Endothelial cell of umbilical vein (primary cell): ENCODE results near the gene MYL2. TPM values are rescaled to one million over a fixed set of nuclear protein-coding genes. Genes with fewer than 3 reads are reported as not detected.

Experiments used
- BruUV-seq: library from RNA; stranded (reverse); fragments of 400-500 nt; replicated peaks from 2 replicates; lab custom pipeline; 2021; lab: Mats Ljungman, UMichigan
- CTCF ChIA-PET: fragments of 300-600, 350-600 bp; sonication (Branson Sonifier 250); formaldehyde crosslinking; loops from one replicate; lab custom pipeline; 2021; ENCODE audit warnings: antibody characterized with exemption, inconsistent platforms; lab: Charles Lee
- POLR2A ChIA-PET: fragments of 300-600, 350-600 bp; sonication (Branson Sonifier 250); formaldehyde crosslinking; loops from one replicate; lab custom pipeline; 2021; ENCODE audit warnings: antibody characterized with exemption, inconsistent platforms; lab: Charles Lee
- DNase-seq: peaks from one replicate; pipeline ENCODE4 v3.0.0-alpha.2; 2011; ENCODE audit warnings: low read depth, low spot score
- FAIRE-seq: peaks from 2 replicates; lab custom pipeline; 2011; peaks lifted over from hg19 to GRCh38; lab: Jason Lieb, UNC
- H2AFZ ChIP-seq: 2 replicates; pipeline ENCODE4 v1.6.0; 2012; ENCODE audit warnings: low read depth, low read length, control low read depth, inconsistent platforms
- H3K27ac ChIP-seq: 2 replicates; pipeline ENCODE4 v1.5.1; 2011; ENCODE audit warnings: low read depth, mild to moderate bottlenecking, control low read depth, low read length, moderate library complexity; ENCODE audit not compliant: insufficient read depth
- H3K27me3 ChIP-seq, 2 experiments: 2 replicates each; pipeline versions ENCODE4 v1.6.0 to v1.6.1; 2011; ENCODE audit warnings: low read length in 2 of 2, mixed read lengths in 1 of 2; ENCODE audit not compliant: control insufficient read depth in 2 of 2, insufficient read depth in 2 of 2
- H3K36me3 ChIP-seq, 2 experiments: 2 replicates in 1 of 2; 3 replicates in 1 of 2; pipeline ENCODE4 v1.5.1; 2011; ENCODE audit warnings: low read length in 2 of 2, mild to moderate bottlenecking in 1 of 2, moderate library complexity in 1 of 2; ENCODE audit not compliant: control insufficient read depth in 2 of 2, insufficient read depth in 2 of 2; ENCODE audit errors: extremely low read depth in 1 of 2
- H3K4me1 ChIP-seq: 3 replicates; pipeline ENCODE4 v1.5.1; 2011; ENCODE audit warnings: mild to moderate bottlenecking, low read length; ENCODE audit not compliant: control insufficient read depth, insufficient read depth; ENCODE audit errors: extremely low read depth
- H3K4me2 ChIP-seq: 2 replicates; pipeline ENCODE4 v1.6.1; 2011; ENCODE audit warnings: low read length, control low read depth, mixed read lengths; ENCODE audit not compliant: insufficient read depth
- H3K4me3 ChIP-seq, 3 experiments: fragments of 200-600 bp in 1 of 3; sonication (generic), shearing (Covaris generic) in 1 of 3; replicated peaks in 1 of 3; 2 replicates each; pipeline ENCODE4 v1.5.1; 2011 to 2016; ENCODE audit warnings: control low read depth in 3 of 3, low read length in 3 of 3, mild to moderate bottlenecking in 2 of 3, inconsistent platforms in 1 of 3, low read depth in 1 of 3, moderate library complexity in 1 of 3; ENCODE audit not compliant: insufficient read depth in 1 of 3
- H3K79me2 ChIP-seq: 2 replicates; pipeline ENCODE4 v1.6.0; 2012; ENCODE audit warnings: low read length, inconsistent platforms; ENCODE audit not compliant: control insufficient read depth, insufficient read depth
- H3K9ac ChIP-seq: replicated peaks from 2 replicates; pipeline ENCODE3; 2011; ENCODE audit warnings: low read length, control low read depth; ENCODE audit not compliant: insufficient read depth; ENCODE audit errors: extremely low read depth
- H3K9me1 ChIP-seq: replicated peaks from 3 replicates; pipeline ENCODE4 v1.6.0; 2011; ENCODE audit warnings: mild to moderate bottlenecking, low read length; ENCODE audit not compliant: control insufficient read depth, insufficient read depth; ENCODE audit errors: extremely low read depth
- H3K9me3 ChIP-seq: replicated peaks from 2 replicates; pipeline ENCODE4 v1.5.1; 2012; ENCODE audit warnings: low read length, inconsistent platforms; ENCODE audit not compliant: control insufficient read depth, insufficient read depth
- H4K20me1 ChIP-seq: replicated peaks from 2 replicates; pipeline ENCODE3; 2011; ENCODE audit warnings: mild to moderate bottlenecking, low read length; ENCODE audit not compliant: control insufficient read depth, insufficient read depth; ENCODE audit errors: extremely low read depth
- CTCF ChIP-seq, 2 donors: IDR thresholded peaks; 1 replicate in 1 of 2; 2 replicates in 1 of 2; pipeline ENCODE4 v1.5.1; 2011; ENCODE audit warnings: low read length in 2 of 2, mild to moderate bottlenecking in 2 of 2, moderate library complexity in 2 of 2, control low read depth in 1 of 2, inconsistent platforms in 1 of 2, low read depth in 1 of 2; ENCODE audit not compliant: insufficient read depth in 1 of 2; ENCODE audit errors: extremely low read depth in 1 of 2
- EZH2 ChIP-seq: IDR thresholded peaks from 2 replicates; pipeline ENCODE4 v1.6.1; 2012; ENCODE audit warnings: borderline replicate concordance, low read depth, mild to moderate bottlenecking, moderate library complexity, low read length, inconsistent platforms; ENCODE audit not compliant: severe bottlenecking
- FOS ChIP-seq: IDR thresholded peaks from 2 replicates; pipeline ENCODE4 v1.6.1; 2011; ENCODE audit warnings: mild to moderate bottlenecking, low read length, moderate library complexity, borderline replicate concordance; ENCODE audit not compliant: insufficient read depth
- GATA2 ChIP-seq: IDR thresholded peaks from 2 replicates; pipeline ENCODE4 v1.7.0; 2011; ENCODE audit warnings: low read depth, mild to moderate bottlenecking, moderate library complexity, mixed read lengths, low read length; ENCODE audit not compliant: insufficient read length, insufficient read depth
- JUN ChIP-seq: IDR thresholded peaks from 2 replicates; pipeline ENCODE4 v1.6.1; 2011; ENCODE audit warnings: borderline replicate concordance, low read depth; ENCODE audit not compliant: insufficient read length, insufficient read depth
- MYC ChIP-seq: IDR thresholded peaks from one replicate; pipeline ENCODE4 v1.6.1; 2011; ENCODE audit warnings: mild to moderate bottlenecking, low read depth, low read length
- POLR2A ChIP-seq: IDR thresholded peaks from 2 replicates; pipeline ENCODE4 v1.6.1; 2012; ENCODE audit warnings: low read depth, mild to moderate bottlenecking, control low read depth, low read length
- dilution Hi-C: fragments of 300-500 bp; cut with MboI; formaldehyde crosslinking; loops from one replicate; pipeline ENCODE4 v1.15.0; 2019; ENCODE audit warnings: low sequenced_read_pairs; ENCODE audit not compliant: extremely low pct_ligation_motif_present
- intact Hi-C: fragments of 100-400 bp; cut with micrococcal nuclease; formaldehyde crosslinking; loops from one replicate; pipeline ENCODE4 v1.10.0; 2022
- polyA plus RNA-seq, 4 experiments: library from polyadenylated mRNA; depleted of rRNA in 3 of 4; stranded (reverse) in 3 of 4; unstranded in 1 of 4; fragments of >200 nt; gene quantifications; 2 replicates each; pipeline versions ENCODE4 v1.2.1 to v1.2.3, GENCODE V29; 2011 to 2012; ENCODE audit warnings: missing spikeins in 1 of 4
- total RNA-seq: library from RNA; stranded (reverse); gene quantifications from 2 replicates; pipeline ENCODE4 v1.2.3, GENCODE V29; 2021

The MYL2 gene
- total and polyA plus RNA-seq, 2 donors (not counting 3 experiments of a cell fraction or from before 2014, with no cell fraction given): 0.93 TPM; not detected in 1

GRCh38 chr12:110927546-110927945, 7.2 kb upstream of the MYL2 start:
- FAIRE-seq: no peak
- CTCF ChIA-PET: no interaction called here
- no TSS peak for BruUV-seq

GRCh38 chr12:110923692-110924334, 3.4 kb upstream of the MYL2 start:
- CTCF ChIA-PET: no interaction called here
- no peak for FAIRE-seq

More at GRCh38 chr12:110927546-110927945, 7.2 kb upstream of the MYL2 start:
- TF ChIP-seq POLR2A: no peak
- no peak for TF ChIP-seq GATA2
- no peak for TF ChIP-seq JUN
- intact Hi-C loops (no loop called here), dilution Hi-C loops (no loop called here)
- no peaks in the 10 kb centered on the region for H4K20me1 ChIP-seq
- H3K36me3 ChIP-seq: no peaks in the 10 kb centered on the region
- H3K9ac ChIP-seq: no peak overlapping the region
- H3K79me2 ChIP-seq: no peaks in the 10 kb centered on the region
- POLR2A ChIA-PET: no interaction called here
- H3K27ac ChIP-seq: no peak overlapping the region
- H2AFZ ChIP-seq: no peak overlapping the region
- no peaks in the 10 kb centered on the region for H3K9me3 ChIP-seq
- no peak for DNase-seq
- no peaks in the 10 kb centered on the region for H3K27me3 ChIP-seq
- H3K4me3 ChIP-seq: no peak overlapping the region
- no peak overlapping the region for H3K4me2 ChIP-seq
- H3K9me1 ChIP-seq: no peaks in the 10 kb centered on the region
- H3K4me1 ChIP-seq: no peaks in the 10 kb centered on the region

More at GRCh38 chr12:110923692-110924334, 3.4 kb upstream of the MYL2 start:
- no peaks in the 10 kb centered on the region for H3K9me1 ChIP-seq
- no peaks in the 10 kb centered on the region for H3K27me3 ChIP-seq
- BruUV-seq: no TSS peak
- dilution Hi-C loops (no loop called here), intact Hi-C loops (no loop called here)
- no peaks in the 10 kb centered on the region for H3K79me2 ChIP-seq
- POLR2A ChIA-PET: no interaction called here
- no peak overlapping the region for H3K9ac ChIP-seq
- no peak overlapping the region for H3K4me3 ChIP-seq
- no peaks in the 10 kb centered on the region for H3K4me1 ChIP-seq
- no peak overlapping the region for H3K4me2 ChIP-seq
- DNase-seq: no peak
- H3K27ac ChIP-seq: no peak overlapping the region
- H3K9me3 ChIP-seq: no peaks in the 10 kb centered on the region
- H4K20me1 ChIP-seq: no peaks in the 10 kb centered on the region
- no peak for TF ChIP-seq JUN
- no peak for TF ChIP-seq CTCF (IDR thresholded peaks at IDR 0.05; ENCODE audit: extremely low read depth in 1 of 2, insufficient read depth in 1 of 2, low read depth in 1 of 2, low read length in 2 of 2)
- no peak for TF ChIP-seq MYC
- TF ChIP-seq POLR2A: no peak
- no peak for TF ChIP-seq EZH2
- no peak for TF ChIP-seq FOS
- H2AFZ ChIP-seq: no peak overlapping the region
- H3K36me3 ChIP-seq: no peaks in the 10 kb centered on the region
